ENCODE results near the gene ATP5MG.

ATP5MG gene

GRCh38 chr11:118435893-118436624, 34.7 kb downstream of the ATP5MG start, which contains the start of gene KMT2A (continued):
- peak; percentile 90 for TF ChIP-seq ZSCAN5A (tag by site-specific recombination; IDR thresholded peaks at IDR 0.05)
- TF ChIP-seq ZBTB21 (tag by site-specific recombination; IDR thresholded peaks at IDR 0.05): no peak
- TF ChIP-seq ZNF133 (tag by site-specific recombination; IDR thresholded peaks at IDR 0.05): no peak

- Histone ChIP-seq H3K4me3 (ENCODE audit: low read depth, low read length) (peak overlapping the region; percentile 92), H3K27ac (ENCODE audit: extremely low read depth, low read depth, low read length) (peak overlapping the region; percentile 78; the same call in 1 of the 2 replicates), H3K9me3 (ENCODE audit: control insufficient read depth, insufficient read depth, low read depth, low read length) (no peaks in the 10 kb centered on the region), H3K4me1 (ENCODE audit: control insufficient read depth, insufficient read depth, low read length) (peaks cover 4% of the 10 kb centered on the region; the same call in 1 of the 2 replicates), H3K36me3 (ENCODE audit: control insufficient read depth in 2 of 2, insufficient read depth in 1 of 2, low read length in 2 of 2) (peaks cover 0 to 25% of the 10 kb centered on the region in 2 experiments; a peak in 1 of 3 replicates)
- POLR2A ChIA-PET: interaction anchor here (0.6 to 2.1 kb wide), 9 partner anchors 11 to 184 kb away, joined by 3 to 14 read pairs (median 6); partner anchors contain the start of genes MPZL3 and UBE4A
- CTCF ChIA-PET: interaction anchor here (0.6 kb wide), 1 partner anchor 45 kb away, joined by 3 read pairs; no protein-coding TSS in a partner anchor
- peak; percentile 66 for TF ChIP-seq PRDM10 (tag by site-specific recombination; IDR thresholded peaks at IDR 0.05)
- no peak for TF ChIP-seq MZF1 (tag by site-specific recombination; IDR thresholded peaks at IDR 0.05; ENCODE audit: borderline replicate concordance)
- peak; percentile 68 for TF ChIP-seq PATZ1 (tag by site-specific recombination; IDR thresholded peaks at IDR 0.05)
- TF ChIP-seq PRDM2 (tag by site-specific recombination; IDR thresholded peaks at IDR 0.05; ENCODE audit: borderline replicate concordance): no peak
- no peak for TF ChIP-seq ZNF48 (tag by site-specific recombination; IDR thresholded peaks at IDR 0.05)
- TF ChIP-seq ZNF23 (tag by site-specific recombination; IDR thresholded peaks at IDR 0.05; ENCODE audit: borderline replicate concordance): no peak
- no peak for TF ChIP-seq OSR2 (tag by site-specific recombination; IDR thresholded peaks at IDR 0.05)
- TF ChIP-seq ZXDB (tag by site-specific recombination; IDR thresholded peaks at IDR 0.05): peak; percentile 93; the same call in 1 of the 2 replicates
- no peak for TF ChIP-seq ZNF677 (tag by site-specific recombination; IDR thresholded peaks at IDR 0.05)
- no peak for TF ChIP-seq ZNF626 (tag by site-specific recombination; IDR thresholded peaks at IDR 0.05)
- TF ChIP-seq ZSCAN4 (tag by site-specific recombination; IDR thresholded peaks at IDR 0.05): no peak
- TF ChIP-seq PRDM6 (tag by site-specific recombination; IDR thresholded peaks at IDR 0.05): no peak
- TF ChIP-seq ZNF776 (tag by site-specific recombination; IDR thresholded peaks at IDR 0.05; ENCODE audit: borderline replicate concordance): no peak
- TF ChIP-seq IKZF3 (tag by site-specific recombination; IDR thresholded peaks at IDR 0.05): no peak
- no peak for TF ChIP-seq SP3 (tag by site-specific recombination; IDR thresholded peaks at IDR 0.05)
These were observed 35.3 kb downstream of the ATP5MG start for GRCh38 chr11:118436639-118437207.
